ENCODE measurements around the gene EPB41.

- no peak for TF ChIP-seq EZH2 (IDR thresholded peaks at IDR 0.05; ENCODE audit: borderline replicate concordance)
- no peak for TF ChIP-seq CTCF (IDR thresholded peaks at IDR 0.05; ENCODE audit: poor library complexity)
- no peak for TF ChIP-seq EZH2phosphoT487 (IDR thresholded peaks at IDR 0.05; ENCODE audit: low read depth, severe bottlenecking, unreplicated experiment)
These were observed 19.5 kb downstream of the EPB41 start for GRCh38 chr1:28933918-28934317.

Measured in hepatocyte (in vitro differentiated cells).